Coronary artery (tissue), 2 donors: Measurements from ENCODE around the gene CSAD.
A peak's percentile ranks its signal among the peaks of the same experiment; 100 is the strongest.

ENCODE experiments used
- DNase-seq: peaks from one replicate; pipeline ENCODE4 v3.0.0-alpha.2; 2017; ENCODE audit warnings: low spot score
- H3K27ac ChIP-seq, 2 donors: fragments of 200-600 bp; sonication (generic); one replicate each; pipeline ENCODE4 v1.5.1; 2016 to 2019
- H3K4me3 ChIP-seq: fragments of 200-600 bp; sonication (generic); 2 replicates; pipeline ENCODE4 v1.5.1; 2016; ENCODE audit warnings: mild to moderate bottlenecking, moderate library complexity
- CTCF ChIP-seq: fragments of 200-600 bp; sonication (generic); IDR thresholded peaks from one replicate; pipeline ENCODE4 v1.5.1; 2019; ENCODE audit warnings: antibody characterized with exemption

Gene CSAD

DNA sequence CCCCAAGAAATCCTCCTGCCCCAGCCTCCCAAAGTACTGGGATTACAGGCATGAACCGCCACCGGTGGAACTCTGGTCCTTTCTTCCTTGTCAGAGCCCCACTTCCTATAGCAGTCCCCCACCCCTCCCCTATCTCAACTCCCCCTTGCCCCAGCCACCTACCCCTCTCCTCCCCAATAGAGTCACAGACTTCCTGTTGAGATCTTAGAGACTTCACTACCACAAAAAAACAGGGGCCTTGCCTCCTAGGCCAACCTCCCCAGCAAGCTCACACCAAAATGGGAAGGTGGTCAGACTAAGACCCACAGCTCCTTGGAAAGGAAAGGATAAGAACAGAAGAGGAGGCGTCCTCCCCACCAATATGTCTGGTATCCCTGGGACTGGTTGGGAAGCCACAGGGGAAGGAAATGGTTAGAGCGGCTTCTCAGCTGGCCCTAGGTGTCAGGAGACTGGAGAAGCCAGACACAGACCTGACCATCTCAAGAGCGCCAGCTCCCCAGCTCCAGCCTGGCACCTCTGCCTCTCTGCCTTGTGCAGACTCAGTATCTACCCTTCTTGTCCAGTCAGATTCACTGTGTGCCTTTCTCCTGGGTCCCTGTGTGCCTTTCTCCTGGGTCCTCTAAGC lies 17.9 kb upstream of the CSAD start:
- TF ChIP-seq CTCF: no peak
- H3K4me3 ChIP-seq: no peak overlapping the region
- DNase-seq: no peak
- H3K27ac ChIP-seq: no peak overlapping the region

DNA sequence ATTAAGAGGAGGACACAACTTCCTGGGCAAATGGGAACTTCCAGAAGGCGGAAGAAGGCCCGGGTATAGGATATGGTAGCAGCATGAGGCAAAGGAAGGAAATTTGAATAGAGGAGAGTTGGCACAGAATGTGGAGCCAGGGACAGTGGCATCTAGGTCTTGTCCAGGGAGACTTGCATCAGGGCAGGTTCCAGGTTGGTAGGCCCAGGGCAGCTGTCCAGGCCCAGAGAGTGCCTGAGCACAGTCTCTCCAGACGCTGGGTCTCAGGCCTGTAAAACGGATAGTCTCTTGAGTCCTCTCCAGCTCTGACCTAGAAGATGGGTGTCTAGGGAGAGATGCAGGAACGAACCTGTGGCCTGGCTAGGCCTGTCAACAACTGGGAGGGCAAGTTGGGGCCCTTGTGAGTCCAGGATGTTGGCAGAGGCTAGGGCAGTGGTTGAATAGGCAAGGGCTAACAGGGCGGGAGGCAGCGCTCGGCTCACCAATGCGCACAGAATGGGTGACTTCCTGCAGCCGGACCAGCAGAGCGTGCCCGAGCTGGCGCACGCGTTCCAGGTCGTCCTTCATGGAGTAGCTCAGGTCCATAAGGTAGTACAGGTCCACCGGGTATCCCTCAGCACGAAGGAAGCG lies 16.4 kb upstream of the CSAD start:
- no peak for TF ChIP-seq CTCF
- no peak overlapping the region for H3K27ac ChIP-seq
- H3K4me3 ChIP-seq: peak overlapping the region; percentile 65
- DNase-seq: no peak

GRCh38 chr12:53196486-53196885 lies 15.8 kb upstream of the CSAD start:
- H3K4me3 ChIP-seq: no peak overlapping the region
- TF ChIP-seq CTCF: no peak
- no peak for DNase-seq
- no peak overlapping the region for H3K27ac ChIP-seq

GRCh38 chr12:53195516-53196420 lies 15.0 kb upstream of the CSAD start:
- no peak for TF ChIP-seq CTCF
- no peak overlapping the region for H3K4me3 ChIP-seq
- no peak overlapping the region for H3K27ac ChIP-seq
- no peak for DNase-seq

DNA sequence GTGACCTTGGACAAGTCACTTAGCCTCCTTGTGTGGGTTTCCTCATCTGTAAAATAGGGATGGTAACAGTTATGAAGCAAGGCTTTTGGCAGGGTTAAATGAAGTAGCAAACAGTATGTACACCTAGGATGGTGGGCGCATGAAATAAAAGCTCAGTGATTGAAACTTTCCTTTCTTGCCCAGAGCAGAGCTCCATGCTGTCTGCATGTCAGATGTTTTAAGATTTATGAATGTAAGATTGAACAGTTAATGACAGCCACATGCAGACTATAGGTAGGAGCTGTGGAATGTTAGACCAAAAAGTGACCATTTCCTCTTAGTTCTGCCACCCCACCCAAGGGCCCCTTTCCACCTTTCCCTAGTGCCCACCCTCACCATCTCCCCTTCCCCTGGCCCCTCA lies 14.2 kb upstream of the CSAD start:
- no peak for DNase-seq
- Histone ChIP-seq H3K27ac (no peak overlapping the region), H3K4me3 (no peak overlapping the region)
- TF ChIP-seq CTCF: no peak

GRCh38 chr12:53193985-53194716 lies 13.4 kb upstream of the CSAD start:
- no peak overlapping the region for H3K27ac ChIP-seq
- DNase-seq: no peak
- no peak for TF ChIP-seq CTCF
- H3K4me3 ChIP-seq: no peak overlapping the region
